Pancreas (tissue), 10 donors: ENCODE results near the gene BEGAIN. TPM values are rescaled to one million over a fixed set of nuclear protein-coding genes. Genes with fewer than 3 reads are reported as not detected.
A peak's percentile ranks its signal among the peaks of the same experiment; 100 is the strongest.

Experiments used
- ATAC-seq, 4 donors: fragments of 200-7000 bp; cut with Tn5 transposase; one replicate each; pipeline versions ENCODE4 v1.8.0 to v1.9.1; 2020; ENCODE audit warnings: mild to moderate bottlenecking in 4 of 4, moderate library complexity in 4 of 4
- DNase-seq, 6 donors: peaks; one replicate each; pipeline ENCODE4 v3.0.0-alpha.2; 2020
- FAIRE-seq: peaks from 2 replicates; lab custom pipeline; 2012; peaks lifted over from hg19 to GRCh38; lab: Jason Lieb, UNC
- H3K27ac ChIP-seq, 4 donors: fragments of 200-600 bp; sonication (generic); 1 replicate in 3 of 4; 2 replicates in 1 of 4; pipeline versions ENCODE4 v1.5.0 to v1.8.0; 2020
- H3K27me3 ChIP-seq, 4 donors: fragments of 200-600 bp; one replicate each; pipeline ENCODE4 v1.8.0; 2021
- H3K36me3 ChIP-seq, 3 donors: fragments of 200-600 bp; sonication (generic) in 1 of 3; one replicate each; pipeline versions ENCODE4 v1.5.0 to v1.8.0; 2020 to 2021
- H3K4me1 ChIP-seq, 3 donors: fragments of 200-600 bp; one replicate each; pipeline ENCODE4 v1.8.0; 2021
- H3K4me3 ChIP-seq, 4 donors: fragments of 200-600 bp; sonication (generic) in 2 of 4; one replicate each; pipeline versions ENCODE4 v1.5.0 to v1.8.0; 2020 to 2021
- H3K9me3 ChIP-seq, 4 donors: fragments of 200-600 bp; one replicate each; pipeline ENCODE4 v1.8.0; 2021
- CTCF ChIP-seq, 4 donors: fragments of 200-600 bp; sonication (generic) in 3 of 4; IDR thresholded peaks; one replicate each; pipeline versions ENCODE4 v1.5.0 to v1.8.0; 2021; ENCODE audit warnings: antibody characterized with exemption in 4 of 4
- WGBS, 2 donors: extraction: QIAGEN DNeasy Blood & Tissue Kit; methylation state at CpG; one replicate each; pipeline ENCODE4 v1.1.7; 2013; 5-methylcytosine and 5-hydroxymethylcytosine counted together
- intact Hi-C, 3 donors: fragments of 100-400 bp; cut with DNase I; formaldehyde crosslinking; loops; one replicate each; pipeline versions ENCODE4 v1.11.1 to v1.14.2; 2022
- polyA plus RNA-seq, 2 donors: library from polyadenylated mRNA; stranded (reverse); fragments of 200-250 nt; gene quantifications; one replicate each; pipeline ENCODE4 v1.2.3, GENCODE V29; 2013
- total RNA-seq, 6 donors: library from RNA; stranded (reverse); fragmentation: NEBNext Ultra II Directional in 4 of 6; extraction: Animal tissue kit (Norgen Biotek cat#: 25700) in 4 of 6; gene quantifications; one replicate each; pipeline versions ENCODE4 v1.2.1 to v1.2.4, GENCODE V29; 2021 to 2023
- donor health status: healthy with polysubstance abuse.
- donor health status: DM: no; HTN: no; CAD: no; lungs with moderate emphysema.
- donor health status: DM: no; HTN: no; CAD: no.
- donor health status: control.
- donor health status: control.
- donor health status: Bipolar disorder and iron deficiency.
- donor health status: DM: yes; HTN: yes; CAD: no.
- donor health status: DM: no; HTN: no; CAD: no.
- donor health status: DM: no; HTN: no; CAD: no.
- donor health status: DM: yes; HTN: yes; CAD: no.

Gene BEGAIN
- total and polyA plus RNA-seq, 8 donors = 9.1 to 32.2 (median 15.4) TPM

GRCh38 chr14:100581228-100582145 is 5.7 kb downstream of the BEGAIN start:
- Histone ChIP-seq H3K27ac (no peak overlapping the region), H3K4me1 (peaks cover 0 to 3% (median 0%) of the 10 kb centered on the region in 3 donors), H3K27me3 (no peaks in the 10 kb centered on the region), H3K4me3 (no peak overlapping the region), H3K36me3 (no peaks in the 10 kb centered on the region), H3K9me3 (no peaks in the 10 kb centered on the region)
- no peak for ATAC-seq
- intact Hi-C loops = no loop called here
- no peak for FAIRE-seq
- TF ChIP-seq CTCF (IDR thresholded peaks at IDR 0.05) = no peak
- 83 to 85% methylated on average over 28 of the region's 28 CpGs for WGBS, 2 donors
- peak in 2 of 6 donors; percentile 42 for DNase-seq

GRCh38 chr14:100580316-100581227 is 6.6 kb downstream of the BEGAIN start:
- Histone ChIP-seq H3K27me3 (no peaks in the 10 kb centered on the region), H3K9me3 (no peaks in the 10 kb centered on the region), H3K4me3 (no peak overlapping the region), H3K36me3 (no peaks in the 10 kb centered on the region), H3K4me1 (no peaks in the 10 kb centered on the region), H3K27ac (no peak overlapping the region)
- no peak for FAIRE-seq
- DNase-seq = peak in 1 of 6 donors; percentile 18
- WGBS, 2 donors = 90 to 93% methylated on average over 14 of the region's 14 CpGs
- no peak for TF ChIP-seq CTCF (IDR thresholded peaks at IDR 0.05)
- intact Hi-C loops = no loop called here
- ATAC-seq = no peak

- Histone ChIP-seq H3K9me3 (no peaks in the 10 kb centered on the region), H3K4me1 (no peaks in the 10 kb centered on the region), H3K4me3 (no peak overlapping the region), H3K27ac (no peak overlapping the region), H3K36me3 (no peaks in the 10 kb centered on the region), H3K27me3 (no peaks in the 10 kb centered on the region)
- TF ChIP-seq CTCF (IDR thresholded peaks at IDR 0.05) = no peak
- intact Hi-C loops = no loop called here
- DNase-seq (no peak), FAIRE-seq (no peak), ATAC-seq (no peak)
- 92 to 98% methylated on average over 4 of the region's 4 CpGs for WGBS, 2 donors
Measured at GRCh38 chr14:100578552-100578951, 8.7 kb downstream of the BEGAIN start.

- ATAC-seq (no peak), FAIRE-seq (no peak), DNase-seq (peak in 2 of 6 donors; percentile 1 to 31)
- WGBS, 2 donors = 79 to 80% methylated on average over 8 of the region's 8 CpGs
- Histone ChIP-seq H3K36me3 (no peaks in the 10 kb centered on the region), H3K4me3 (no peak overlapping the region), H3K27ac (no peak overlapping the region), H3K27me3 (no peaks in the 10 kb centered on the region), H3K4me1 (no peaks in the 10 kb centered on the region), H3K9me3 (no peaks in the 10 kb centered on the region)
- intact Hi-C loops = no loop called here
- no peak for TF ChIP-seq CTCF (IDR thresholded peaks at IDR 0.05)
Measured at GRCh38 chr14:100577986-100578431, 9.2 kb downstream of the BEGAIN start.
